Suppressor macrophage treated with lipopolysaccharide for 4 hours (primary cell): ENCODE measurements around the gene ZNF677.
"Not testable (repeated sequence)": the region's sequence is repeated elsewhere in the genome, so short reads cannot be mapped to it uniquely, and the experiment has no call there.

Experiments
- DNase-seq: peaks from one replicate; pipeline ENCODE4 v3.0.0-alpha.2; 2020

ZNF677 gene

GRCh38 chr19:53254411-53255341 lies at the start of gene ZNF677:
ZNF677 (minus strand) TSS chr19:53254873; CDS start chr19:53251550, 3,323 bp downstream.
- peak; percentile 90 for DNase-seq

GRCh38 chr19:53301341-53301740 lies 46.7 kb upstream of the ZNF677 start:
- not testable (repeated sequence) for DNase-seq

- no peak for DNase-seq
Measured at GRCh38 chr19:53294786-53295441, 40.2 kb upstream of the ZNF677 start.

GRCh38 chr19:53290758-53291549 lies 36.3 kb upstream of the ZNF677 start:
- DNase-seq: no peak

GRCh38 chr19:53285087-53285486 lies 30.4 kb upstream of the ZNF677 start:
- DNase-seq: no peak

- not testable (repeated sequence) for DNase-seq
Measured at GRCh38 chr19:53281947-53282346, 27.3 kb upstream of the ZNF677 start.

GRCh38 chr19:53275480-53275879 lies 20.8 kb upstream of the ZNF677 start:
- DNase-seq: no peak

- DNase-seq: no peak
Measured at GRCh38 chr19:53272044-53272443, 17.4 kb upstream of the ZNF677 start.

- not testable (repeated sequence) for DNase-seq
Measured at GRCh38 chr19:53269861-53270260, 15.2 kb upstream of the ZNF677 start.

GRCh38 chr19:53267623-53268022 lies 12.9 kb upstream of the ZNF677 start, which contains the start of gene VN1R4:
VN1R4 (minus strand) TSS chr19:53267723; CDS start chr19:53267665, 58 bp downstream.
- DNase-seq: not testable (repeated sequence)

GRCh38 chr19:53257715-53258342 lies 3.2 kb upstream of the ZNF677 start, which contains the start of gene VN1R2:
VN1R2 (plus strand) TSS chr19:53258292; CDS start chr19:53258376, 84 bp downstream.
- DNase-seq: not testable (repeated sequence)

GRCh38 chr19:53246498-53246897 lies 8.2 kb downstream of the ZNF677 start:
- no peak for DNase-seq

GRCh38 chr19:53237114-53237777 lies 17.4 kb downstream of the ZNF677 start:
- no peak for DNase-seq

- no peak for DNase-seq
Measured at GRCh38 chr19:53224606-53225005, 30.1 kb downstream of the ZNF677 start.

- DNase-seq: not testable (repeated sequence)
Measured at GRCh38 chr19:53222716-53223115, 32.0 kb downstream of the ZNF677 start.

- no peak for DNase-seq
Measured at GRCh38 chr19:53212703-53213320, 41.9 kb downstream of the ZNF677 start.

- DNase-seq: not testable (repeated sequence)
Measured at GRCh38 chr19:53211554-53211953, 43.1 kb downstream of the ZNF677 start.

GRCh38 chr19:53196777-53197396 lies 57.8 kb downstream of the ZNF677 start:
- peak; percentile 98 for DNase-seq

GRCh38 chr19:53195265-53195903 lies 59.3 kb downstream of the ZNF677 start:
- DNase-seq: peak; percentile 79

- no peak for DNase-seq
Measured at GRCh38 chr19:53193535-53194222, 61.0 kb downstream of the ZNF677 start.
